Cardiac muscle cell (in vitro differentiated cells and primary cell): ENCODE data around the gene BHLHA9. TPM values are rescaled to one million over a fixed set of nuclear protein-coding genes. Genes with fewer than 3 reads are reported as not detected.

Source experiments
- DNase-seq, 2 donors: peaks; one replicate each; pipeline versions ENCODE4 v3.0.0 to v3.0.0-alpha.2; 2010 to 2017; ENCODE audit warnings: low read depth in 1 of 2, low spot score in 1 of 2
- H3K27ac ChIP-seq: fragments of 200-600 bp; sonication (generic); 2 replicates; pipeline ENCODE4 v1.5.1; 2016
- H3K27me3 ChIP-seq: fragments of 200-600 bp; sonication (generic); 2 replicates; pipeline ENCODE4 v1.6.0; 2016; ENCODE audit warnings: control low read depth
- H3K36me3 ChIP-seq: fragments of 200-600 bp; sonication (generic); 2 replicates; pipeline ENCODE4 v1.5.1; 2016; ENCODE audit warnings: control low read depth
- H3K4me1 ChIP-seq: fragments of 200-600 bp; sonication (generic); 2 replicates; pipeline ENCODE4 v1.8.1; 2017; ENCODE audit warnings: low read depth, mild to moderate bottlenecking, mixed run types
- H3K4me3 ChIP-seq: fragments of 200-600 bp; sonication (generic); 2 replicates; pipeline ENCODE4 v1.5.1; 2016; ENCODE audit warnings: mild to moderate bottlenecking
- H3K9me3 ChIP-seq: fragments of 200-600 bp; sonication (generic); 2 replicates; pipeline ENCODE4 v1.5.1; 2017; ENCODE audit warnings: low read depth, mild to moderate bottlenecking, control low read depth
- polyA plus RNA-seq: library from polyadenylated mRNA; unstranded; fragments of >200 nt; fragmentation: Nextera tagmentation; extraction: Ambion mirVana; gene quantifications from 2 replicates; pipeline ENCODE4 v1.2.1, GENCODE V29; 2016
- total RNA-seq: library from RNA; depleted of rRNA; stranded (reverse); fragments of >200 nt; gene quantifications from 2 replicates; pipeline ENCODE4 v1.2.3, GENCODE V29; 2016
- TF ChIP-seq, protein P1 (sequence below): IDR thresholded peaks from 2 replicates; pipeline ENCODE4 v1.5.1; 2012; ENCODE audit warnings: low read depth, mild to moderate bottlenecking, low read length

Gene BHLHA9
- total and polyA plus RNA-seq, 2 experiments from 2014 or later = 0.92 TPM; not detected in 1

DNA sequence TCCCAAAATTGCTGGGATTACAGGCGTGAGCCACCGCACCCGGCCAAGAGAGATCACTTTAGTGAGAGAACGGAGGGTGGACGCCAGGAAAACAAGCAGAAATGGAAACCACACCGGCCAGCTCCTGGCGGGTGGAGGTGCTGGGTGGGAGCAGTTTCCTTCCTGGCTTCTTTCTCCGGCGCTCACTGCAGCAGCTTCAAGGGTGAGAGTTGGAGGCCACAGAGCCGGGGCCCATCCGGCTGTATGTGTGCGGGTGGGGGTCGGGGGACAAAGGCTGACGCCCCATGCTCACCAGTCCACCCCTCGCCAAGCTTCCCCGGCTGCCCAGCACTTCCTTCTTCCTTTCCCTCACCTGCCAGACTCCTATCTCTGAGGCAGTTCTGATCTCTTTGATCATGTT lies 13.5 kb upstream of the BHLHA9 start:
- Histone ChIP-seq H3K4me1 (no peaks in the 10 kb centered on the region), H3K27ac (no peak overlapping the region), H3K36me3 (no peaks in the 10 kb centered on the region), H3K27me3 (peaks cover 28% of the 10 kb centered on the region), H3K9me3 (no peaks in the 10 kb centered on the region), H3K4me3 (no peak overlapping the region)
- TF ChIP-seq, protein P1, sequence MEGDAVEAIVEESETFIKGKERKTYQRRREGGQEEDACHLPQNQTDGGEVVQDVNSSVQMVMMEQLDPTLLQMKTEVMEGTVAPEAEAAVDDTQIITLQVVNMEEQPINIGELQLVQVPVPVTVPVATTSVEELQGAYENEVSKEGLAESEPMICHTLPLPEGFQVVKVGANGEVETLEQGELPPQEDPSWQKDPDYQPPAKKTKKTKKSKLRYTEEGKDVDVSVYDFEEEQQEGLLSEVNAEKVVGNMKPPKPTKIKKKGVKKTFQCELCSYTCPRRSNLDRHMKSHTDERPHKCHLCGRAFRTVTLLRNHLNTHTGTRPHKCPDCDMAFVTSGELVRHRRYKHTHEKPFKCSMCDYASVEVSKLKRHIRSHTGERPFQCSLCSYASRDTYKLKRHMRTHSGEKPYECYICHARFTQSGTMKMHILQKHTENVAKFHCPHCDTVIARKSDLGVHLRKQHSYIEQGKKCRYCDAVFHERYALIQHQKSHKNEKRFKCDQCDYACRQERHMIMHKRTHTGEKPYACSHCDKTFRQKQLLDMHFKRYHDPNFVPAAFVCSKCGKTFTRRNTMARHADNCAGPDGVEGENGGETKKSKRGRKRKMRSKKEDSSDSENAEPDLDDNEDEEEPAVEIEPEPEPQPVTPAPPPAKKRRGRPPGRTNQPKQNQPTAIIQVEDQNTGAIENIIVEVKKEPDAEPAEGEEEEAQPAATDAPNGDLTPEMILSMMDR = no peak
- no peak for DNase-seq

DNA sequence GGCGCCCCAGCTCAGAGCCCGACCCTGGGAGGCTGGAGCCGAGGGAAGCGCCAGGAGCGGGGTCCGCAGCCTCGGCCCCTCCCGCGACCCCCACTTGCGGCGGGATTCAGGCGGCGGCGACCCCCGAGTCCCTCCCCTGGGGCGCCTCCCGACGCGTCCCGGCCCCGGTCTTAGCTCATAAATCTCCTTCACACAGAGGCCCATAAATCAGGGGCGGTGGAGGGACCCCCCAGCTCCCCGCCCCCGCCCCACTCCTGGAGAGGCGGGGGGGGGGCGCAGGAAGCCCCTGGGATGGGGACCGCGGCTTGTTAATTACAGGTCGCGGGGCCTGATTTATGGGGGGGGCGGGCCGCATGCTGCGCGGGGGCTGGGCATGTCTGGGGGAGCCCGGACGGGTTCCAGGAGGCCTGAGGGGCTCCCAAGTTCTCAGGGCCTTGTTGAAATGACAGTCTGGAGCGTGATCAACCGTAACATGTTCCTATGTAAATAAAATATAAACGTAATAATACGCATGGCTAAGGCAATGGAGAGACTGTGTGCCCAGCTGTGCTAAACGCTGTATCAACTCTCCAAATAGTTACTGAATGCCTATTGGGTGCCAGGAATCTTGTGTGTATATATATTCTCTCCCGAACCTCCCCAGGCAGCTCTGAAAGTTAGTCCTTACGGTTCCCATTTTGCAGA lies 10.0 kb upstream of the BHLHA9 start:
- TF ChIP-seq, protein P1 = no peak
- H3K27ac ChIP-seq = no peak overlapping the region

DNA sequence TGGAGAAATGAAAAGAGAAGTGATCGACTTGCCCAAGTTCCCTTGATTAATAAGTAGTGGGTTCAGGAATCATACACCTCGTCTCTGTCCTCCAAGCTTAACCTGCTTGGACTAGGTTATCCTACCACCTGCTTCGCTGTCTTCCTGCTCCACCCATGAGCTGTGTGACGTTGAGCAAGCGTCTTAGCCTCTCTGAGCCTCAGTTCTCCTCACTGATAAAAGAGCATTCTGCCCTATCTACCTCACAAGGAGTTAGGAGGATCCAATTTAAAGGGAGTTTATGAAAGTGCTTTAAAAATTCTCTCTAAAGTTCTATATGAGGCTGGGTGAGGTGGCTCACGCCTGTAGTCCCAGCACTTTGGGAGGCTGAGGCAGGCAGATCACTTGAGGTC lies 9.5 kb upstream of the BHLHA9 start:
- Histone ChIP-seq H3K36me3 (no peaks in the 10 kb centered on the region), H3K9me3 (no peaks in the 10 kb centered on the region), H3K27me3 (peaks cover 26% of the 10 kb centered on the region), H3K4me1 (no peaks in the 10 kb centered on the region), H3K27ac (no peak overlapping the region), H3K4me3 (no peak overlapping the region)
- no peak for DNase-seq
- TF ChIP-seq, protein P1 = no peak

More for the DNA sequence above, 10.0 kb upstream of the BHLHA9 start:
- no peaks in the 10 kb centered on the region for H3K36me3 ChIP-seq
- no peaks in the 10 kb centered on the region for H3K9me3 ChIP-seq
- H3K4me3 ChIP-seq = peak overlapping the region; percentile 32
- no peak for DNase-seq
- no peaks in the 10 kb centered on the region for H3K4me1 ChIP-seq
- H3K27me3 ChIP-seq = peaks cover 28% of the 10 kb centered on the region

DNA sequence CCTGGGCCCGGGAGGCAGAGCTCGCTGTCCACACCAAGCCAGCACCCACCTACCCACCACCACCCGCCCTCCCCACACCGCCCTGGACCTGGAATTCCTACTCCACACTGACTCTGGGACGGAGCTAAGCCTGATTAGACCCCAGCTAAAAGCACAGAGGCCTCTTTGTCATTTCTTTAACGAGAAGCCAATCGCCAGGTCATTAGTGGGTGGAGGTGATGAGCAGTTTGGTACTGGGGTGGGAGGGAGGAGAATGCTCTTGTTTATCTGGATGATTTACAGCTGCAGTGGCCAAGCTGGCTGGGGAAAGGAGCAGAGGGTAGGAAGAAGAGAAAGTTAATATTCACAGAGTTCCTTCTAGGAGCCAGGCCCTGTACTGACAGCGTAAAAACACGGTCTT lies 6.0 kb upstream of the BHLHA9 start:
- no peak overlapping the region for H3K4me3 ChIP-seq
- H3K9me3 ChIP-seq = no peaks in the 10 kb centered on the region
- TF ChIP-seq, protein P1 = no peak
- no peaks in the 10 kb centered on the region for H3K4me1 ChIP-seq
- peak in 1 of 2 donors; percentile 15 for DNase-seq
- peaks cover 21% of the 10 kb centered on the region for H3K27me3 ChIP-seq
- H3K27ac ChIP-seq = peak overlapping the region; percentile 10
- H3K36me3 ChIP-seq = no peaks in the 10 kb centered on the region

DNA sequence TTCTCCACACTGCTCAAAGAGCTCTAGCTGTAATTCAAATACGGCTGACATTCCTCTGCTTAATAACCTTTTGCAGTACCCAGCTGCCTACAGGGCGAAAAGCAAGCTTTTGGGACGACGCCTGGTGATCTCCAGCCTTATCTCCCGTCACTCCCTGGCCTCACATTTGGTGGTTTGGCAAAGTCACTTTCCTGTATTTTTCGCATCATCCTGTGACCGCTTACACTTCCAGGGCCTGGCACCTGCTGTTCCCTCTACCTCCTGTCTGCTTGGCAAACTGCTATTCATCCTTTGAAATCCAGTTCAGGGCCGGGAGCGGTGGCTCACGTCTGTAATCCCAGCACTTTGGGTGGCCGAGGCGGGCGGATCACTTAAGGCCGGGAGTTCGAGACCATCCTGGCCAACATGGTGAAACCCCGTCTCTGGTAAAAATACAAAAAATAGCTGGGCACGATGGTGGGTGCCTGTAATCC lies 2.7 kb upstream of the BHLHA9 start:
- DNase-seq = peak in 1 of 2 donors; percentile 63
- H3K27ac ChIP-seq = peak overlapping the region; percentile 67

More for the DNA sequence above, 2.7 kb upstream of the BHLHA9 start:
- Histone ChIP-seq H3K4me3 (peak overlapping the region; percentile 98), H3K36me3 (no peaks in the 10 kb centered on the region), H3K4me1 (no peaks in the 10 kb centered on the region), H3K27me3 (no peaks in the 10 kb centered on the region), H3K9me3 (no peaks in the 10 kb centered on the region)
- TF ChIP-seq, protein P1 = no peak
